HG03097 (cell line): ENCODE results near the gene MIEF2.
"Not testable (repeated sequence)": the region's sequence is repeated elsewhere in the genome, so short reads cannot be mapped to it uniquely, and the experiment has no call there.

Experiments
- ATAC-seq: cut with Tn5 transposase; IDR thresholded peaks from one replicate; pipeline ENCODE4 v1.9.1; 2021; ENCODE audit not compliant: unreplicated experiment, low FRiP score

Gene MIEF2, protein sequence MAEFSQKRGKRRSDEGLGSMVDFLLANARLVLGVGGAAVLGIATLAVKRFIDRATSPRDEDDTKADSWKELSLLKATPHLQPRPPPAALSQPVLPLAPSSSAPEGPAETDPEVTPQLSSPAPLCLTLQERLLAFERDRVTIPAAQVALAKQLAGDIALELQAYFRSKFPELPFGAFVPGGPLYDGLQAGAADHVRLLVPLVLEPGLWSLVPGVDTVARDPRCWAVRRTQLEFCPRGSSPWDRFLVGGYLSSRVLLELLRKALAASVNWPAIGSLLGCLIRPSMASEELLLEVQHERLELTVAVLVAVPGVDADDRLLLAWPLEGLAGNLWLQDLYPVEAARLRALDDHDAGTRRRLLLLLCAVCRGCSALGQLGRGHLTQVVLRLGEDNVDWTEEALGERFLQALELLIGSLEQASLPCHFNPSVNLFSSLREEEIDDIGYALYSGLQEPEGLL

DNA sequence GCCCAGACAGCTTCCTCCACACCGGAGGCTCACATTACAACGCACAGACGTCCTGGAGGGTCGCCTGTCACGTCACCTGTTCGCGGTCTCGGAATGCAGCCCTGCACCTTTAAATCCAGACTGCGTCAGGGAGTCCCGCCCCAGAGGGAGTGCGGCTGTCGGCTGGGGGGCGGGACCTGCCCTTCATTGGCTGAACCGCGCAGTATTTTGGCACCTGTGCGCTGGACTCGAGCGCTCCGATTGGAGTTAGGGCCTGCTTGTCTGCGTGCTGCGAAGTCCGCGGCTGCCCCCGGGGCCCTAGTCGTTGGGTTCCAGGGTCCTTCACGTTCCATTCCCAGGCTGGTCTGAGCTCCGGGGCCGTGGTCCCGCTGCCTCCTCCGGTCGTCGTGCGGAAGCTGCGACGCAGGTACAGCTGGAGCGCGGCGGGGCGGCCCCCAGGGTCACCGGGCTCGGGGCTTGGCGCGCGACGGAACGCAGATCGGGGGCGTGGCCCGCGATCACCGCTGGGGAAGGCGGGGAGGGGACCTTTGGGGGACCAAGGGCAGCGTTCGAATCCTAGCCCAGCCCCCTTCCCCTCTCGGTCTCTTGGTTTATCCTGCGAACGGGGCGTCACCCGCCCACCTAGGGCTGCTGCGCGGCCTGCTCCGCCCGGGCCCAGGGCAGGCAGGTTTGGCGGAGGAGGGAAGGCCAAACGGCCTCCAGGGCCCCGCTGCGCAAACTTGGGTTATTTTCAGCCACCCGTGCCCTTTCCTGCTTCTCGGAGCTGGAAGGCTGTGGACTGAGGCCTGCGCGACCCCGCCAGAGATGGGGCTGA is at the start of gene MIEF2:
TSS of gene MIEF2 (plus strand) at position 331 of the 814 bp plus-strand sequence. CDS start 2,059 bp downstream, outside the sequence.
- peak; percentile 71 for ATAC-seq

DNA sequence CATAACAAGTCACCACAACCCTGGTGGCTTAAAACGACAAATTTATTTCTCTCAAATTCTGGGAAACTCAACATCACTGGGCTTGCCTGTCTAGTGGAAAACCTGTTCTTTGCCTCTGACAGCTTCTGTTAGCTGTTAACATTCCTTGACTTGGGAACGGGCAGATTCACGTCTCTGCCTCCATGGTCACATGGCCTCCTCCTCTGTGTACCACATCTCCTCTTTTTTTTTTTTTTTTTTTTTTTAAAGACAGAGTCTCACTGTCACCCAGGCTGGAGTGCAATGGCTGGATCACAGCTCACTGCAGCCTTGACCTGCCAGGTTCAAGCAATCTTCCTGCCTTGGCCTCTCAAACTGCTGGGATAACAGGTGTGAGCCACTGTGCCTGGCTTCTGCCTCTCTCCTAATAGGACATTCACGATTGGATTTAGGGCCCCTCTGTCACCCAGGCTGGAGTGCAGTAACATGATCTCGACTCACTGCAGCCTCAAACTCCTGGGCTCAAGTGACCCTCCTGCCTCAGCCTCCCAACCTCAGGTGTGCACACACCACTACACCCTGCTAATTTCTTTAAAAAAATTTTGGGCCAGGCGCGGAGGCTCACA is 46.7 kb upstream of the MIEF2 start:
- no peak for ATAC-seq

DNA sequence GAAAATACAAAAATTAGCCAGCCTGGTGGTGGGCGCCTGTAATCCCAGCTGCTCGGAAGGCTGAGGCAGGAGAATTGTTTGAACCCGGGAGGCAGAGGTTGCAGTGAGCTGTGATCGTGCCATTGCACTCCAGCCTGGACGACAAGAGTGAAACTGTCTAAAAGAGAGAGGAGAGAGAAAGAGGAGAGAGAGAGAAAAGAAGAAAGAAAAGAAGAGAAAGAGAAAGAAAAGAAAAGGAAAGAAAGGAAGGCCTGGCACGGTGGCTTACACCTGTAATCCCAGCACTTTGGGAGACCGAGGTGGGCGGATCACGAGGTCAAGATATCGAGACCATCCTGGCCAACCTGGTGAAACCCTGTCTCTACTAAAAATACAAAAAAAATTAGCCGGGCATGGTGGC is 43.6 kb upstream of the MIEF2 start:
- ATAC-seq, result not testable (repeated sequence)

DNA sequence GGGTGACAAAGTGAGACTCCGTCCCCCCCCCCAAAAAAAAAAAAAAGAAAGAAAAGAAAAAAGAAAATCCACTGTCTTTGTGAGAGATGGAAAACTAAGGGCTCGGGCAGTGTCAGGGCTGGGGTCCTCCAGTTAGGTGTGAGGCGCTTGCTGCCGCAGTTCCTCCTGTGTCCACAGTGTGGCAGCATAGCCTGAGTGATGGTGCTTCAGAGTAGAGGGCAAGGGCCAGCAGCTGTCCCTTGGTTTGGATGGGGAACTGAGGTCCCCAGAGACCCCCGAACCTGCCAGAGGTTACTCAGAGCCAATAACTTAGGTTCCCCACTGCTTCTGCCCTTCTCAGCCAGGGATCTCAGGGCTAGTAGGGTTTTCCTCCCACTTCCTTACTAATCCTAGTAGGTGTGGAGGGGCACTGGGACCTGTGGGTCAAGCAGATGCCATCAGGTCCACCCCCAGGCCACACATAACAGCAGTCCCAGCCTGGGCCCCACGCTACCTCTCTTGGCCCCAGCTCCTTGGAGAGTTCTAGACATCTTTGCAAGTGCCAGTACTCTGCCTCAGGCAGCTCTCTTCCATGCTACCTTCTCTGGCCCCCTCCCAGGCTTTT is 42.9 kb upstream of the MIEF2 start:
- no peak for ATAC-seq

DNA sequence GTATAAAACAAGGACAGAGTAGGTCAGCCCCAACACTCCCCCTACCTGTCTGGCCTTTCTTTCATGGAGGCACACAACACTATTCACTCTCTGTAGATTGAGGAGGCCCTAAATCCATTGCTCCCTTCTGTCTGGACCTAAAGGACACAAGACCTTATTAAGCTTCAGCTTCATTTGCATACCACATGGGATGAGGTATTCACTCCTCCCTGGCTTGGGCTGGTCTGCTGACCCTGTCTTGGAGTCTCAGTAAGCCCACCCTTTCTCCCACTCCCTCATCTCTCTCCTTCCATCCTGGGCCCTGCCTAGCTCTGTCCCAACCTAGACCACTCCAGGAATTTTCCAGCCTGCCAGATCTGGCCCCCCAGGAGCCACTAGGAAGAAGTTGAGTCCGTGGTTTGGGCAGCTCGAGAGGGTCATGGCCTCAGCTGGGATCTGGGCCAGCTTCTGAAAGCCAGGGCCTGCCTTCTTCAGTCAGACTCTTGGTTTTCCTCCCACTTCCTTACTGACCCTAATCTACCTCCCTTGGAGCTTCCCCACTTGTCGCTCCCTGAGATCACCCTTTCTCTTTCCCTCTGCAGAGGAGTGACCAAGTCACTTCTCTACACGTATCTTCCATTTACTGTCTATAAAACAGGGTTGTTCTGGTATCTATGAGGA is 41.6 kb upstream of the MIEF2 start:
- ATAC-seq, result no peak

DNA sequence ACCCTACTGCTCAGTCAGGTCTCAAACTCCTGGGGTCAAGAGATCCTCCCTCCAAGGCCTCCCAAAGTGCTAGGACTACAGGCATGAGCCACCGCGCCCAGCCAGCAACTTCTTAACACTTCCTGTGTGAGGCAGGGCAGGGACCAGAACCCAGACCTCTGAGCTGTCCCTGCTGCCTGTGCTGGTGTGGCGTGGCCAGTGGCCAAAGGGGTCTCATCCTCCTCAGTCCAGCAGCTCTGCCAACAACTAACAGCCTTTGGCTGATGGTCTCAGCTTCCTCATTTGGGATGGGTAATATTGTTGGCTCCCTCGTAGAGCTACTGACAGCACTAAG is 36.4 kb upstream of the MIEF2 start:
- ATAC-seq, result no peak

DNA sequence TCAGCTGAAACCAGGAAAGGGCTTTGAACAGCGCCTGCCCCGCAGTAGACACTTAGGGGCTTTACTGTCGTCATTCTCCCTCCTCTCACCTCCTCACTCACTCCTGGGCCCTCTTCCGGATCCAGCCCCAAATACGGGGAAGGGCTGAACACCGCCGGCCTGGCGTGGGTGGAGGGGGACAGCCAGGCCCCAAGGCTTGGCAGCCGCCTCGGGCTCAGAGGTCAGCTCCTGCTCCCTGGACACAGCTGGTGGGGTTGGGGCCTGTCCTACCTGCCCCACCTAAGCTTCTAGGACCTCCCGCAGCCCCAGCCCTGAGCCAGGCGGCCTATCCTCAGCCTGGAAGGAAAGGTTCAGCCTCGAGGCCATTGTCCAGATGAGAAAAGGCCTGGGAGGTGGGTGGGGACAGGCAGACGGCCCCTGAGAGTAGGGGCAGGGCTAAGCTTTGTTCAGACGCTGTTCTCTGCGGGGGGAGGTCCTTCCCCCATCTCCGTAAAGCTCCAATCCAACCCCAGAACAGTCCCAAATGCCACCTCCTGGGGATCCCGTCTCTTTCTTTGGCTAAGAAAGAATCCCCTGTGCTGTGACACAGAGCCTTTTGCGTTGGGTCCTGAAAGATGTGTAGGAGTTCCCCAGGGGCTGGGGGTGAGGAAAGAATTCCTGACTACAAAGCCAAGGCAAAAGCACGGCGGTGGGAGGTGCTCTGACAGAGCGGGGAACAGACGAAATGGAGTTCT is 35.9 kb upstream of the MIEF2 start:
- no peak for ATAC-seq

DNA sequence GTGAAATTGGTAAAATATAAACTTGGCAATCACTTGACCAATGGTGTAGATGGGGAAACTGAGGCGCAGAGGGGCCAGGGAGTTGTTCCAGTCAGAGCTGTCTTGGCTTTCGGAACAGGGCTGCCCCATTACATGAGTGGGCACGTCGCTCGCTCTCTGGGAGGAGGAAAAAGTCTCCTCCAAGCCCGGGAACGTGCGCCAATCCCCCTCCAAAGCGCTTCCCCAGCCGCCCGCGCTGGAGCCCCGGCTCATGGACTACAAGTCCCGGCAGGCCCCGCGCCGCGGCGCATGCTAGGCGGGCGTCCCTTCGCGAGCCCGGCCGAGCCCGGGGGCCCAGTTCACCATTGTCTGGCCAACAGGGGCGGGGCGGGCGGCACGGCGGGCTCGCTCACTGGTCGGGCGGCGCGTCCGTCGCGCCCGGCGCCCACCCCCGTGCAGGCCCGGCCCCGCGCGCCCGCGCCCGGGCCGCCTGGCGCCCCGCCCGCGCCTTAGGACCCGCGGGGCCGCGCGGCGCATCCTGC is 35.3 kb upstream of the MIEF2 start, which contains the start of gene LLGL1:
TSS of gene LLGL1 (plus strand) at position 515 of the 521 bp plus-strand sequence. CDS start 48 bp downstream, outside the sequence.
- peak; percentile 70 for ATAC-seq

DNA sequence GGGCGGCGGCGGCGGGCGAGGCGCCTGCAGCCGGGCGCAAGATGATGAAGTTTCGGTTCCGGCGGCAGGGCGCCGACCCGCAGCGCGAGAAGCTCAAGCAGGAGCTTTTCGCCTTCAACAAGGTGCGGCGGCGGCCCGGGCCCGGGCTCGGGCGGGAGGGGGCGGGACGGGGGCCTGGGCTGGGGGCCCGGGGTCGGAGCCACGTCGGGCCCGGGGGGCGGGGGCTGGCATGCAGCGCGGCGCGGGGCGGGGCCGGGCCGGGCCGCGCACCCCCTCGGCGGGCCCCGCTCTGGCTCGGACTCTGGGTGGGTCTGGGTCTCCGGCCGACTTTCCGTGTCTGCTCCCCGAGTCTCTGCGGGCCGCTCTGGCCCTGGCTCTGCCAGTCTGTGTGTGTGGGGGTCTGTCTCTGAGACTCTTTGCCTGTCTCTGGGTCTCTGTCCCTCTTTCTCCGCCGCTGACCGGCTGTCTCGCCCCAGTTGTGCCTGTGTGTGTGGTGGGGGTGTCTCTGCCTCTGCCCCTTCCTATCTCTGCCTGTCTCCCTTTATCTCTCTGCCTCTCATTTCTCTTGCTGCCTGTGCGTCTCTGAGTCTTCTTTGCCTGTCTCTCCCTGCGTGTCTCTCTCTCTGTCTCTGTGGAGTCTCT is 34.7 kb upstream of the MIEF2 start:
- ATAC-seq, result no peak

DNA sequence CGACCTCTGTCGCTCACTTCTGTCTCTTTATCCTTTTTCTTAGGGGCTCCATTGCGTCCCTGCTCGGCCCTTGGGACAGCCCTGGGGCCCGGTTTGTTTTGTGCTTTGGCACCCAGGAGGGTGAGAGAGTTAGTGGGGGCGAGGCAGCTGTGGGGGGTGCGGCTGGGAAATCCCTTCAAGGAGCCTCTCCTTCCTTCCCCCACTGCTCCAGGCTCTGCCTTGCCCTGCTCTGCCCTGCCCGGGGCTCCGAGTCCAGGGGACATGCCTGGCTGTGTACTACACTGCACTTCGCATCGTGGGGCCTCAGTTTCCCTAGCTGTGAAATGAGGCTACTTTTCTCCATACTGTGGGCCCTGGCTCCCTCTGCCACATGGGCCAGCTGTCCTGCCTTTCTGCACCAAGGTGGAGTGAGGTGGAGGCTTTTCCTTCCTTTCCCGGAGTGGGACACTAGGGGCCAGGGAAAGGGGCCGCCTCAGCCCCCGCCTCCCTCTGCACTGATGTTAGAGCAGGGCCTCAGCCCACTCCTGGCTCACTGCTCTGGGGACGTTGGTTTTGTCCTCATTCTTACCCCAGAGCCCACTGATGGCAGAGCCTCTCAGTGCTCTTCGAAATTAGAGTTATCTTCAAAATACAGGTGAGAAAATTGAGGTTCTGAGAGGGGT is 34.0 kb upstream of the MIEF2 start:
- ATAC-seq, result no peak

DNA sequence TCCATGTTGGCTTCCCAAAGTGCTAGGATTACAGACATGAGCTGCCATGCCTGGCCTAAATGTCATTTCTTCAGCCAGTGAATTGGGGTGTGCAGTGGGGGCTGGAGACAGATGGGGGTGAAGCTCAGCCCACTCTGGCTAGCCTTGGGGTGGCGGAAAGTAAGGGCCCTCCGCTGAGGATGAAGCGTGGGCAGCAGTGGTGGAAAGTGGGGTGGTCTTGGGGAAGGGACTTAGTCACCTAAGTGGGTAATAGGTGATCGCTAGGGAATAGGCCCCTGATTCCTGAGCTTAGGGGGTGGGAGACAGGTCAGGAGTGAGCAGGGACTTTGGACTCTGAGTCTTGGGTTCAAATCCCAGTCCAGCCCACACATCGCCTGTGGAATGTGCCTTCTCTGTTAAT is 32.8 kb upstream of the MIEF2 start:
- ATAC-seq, result no peak

DNA sequence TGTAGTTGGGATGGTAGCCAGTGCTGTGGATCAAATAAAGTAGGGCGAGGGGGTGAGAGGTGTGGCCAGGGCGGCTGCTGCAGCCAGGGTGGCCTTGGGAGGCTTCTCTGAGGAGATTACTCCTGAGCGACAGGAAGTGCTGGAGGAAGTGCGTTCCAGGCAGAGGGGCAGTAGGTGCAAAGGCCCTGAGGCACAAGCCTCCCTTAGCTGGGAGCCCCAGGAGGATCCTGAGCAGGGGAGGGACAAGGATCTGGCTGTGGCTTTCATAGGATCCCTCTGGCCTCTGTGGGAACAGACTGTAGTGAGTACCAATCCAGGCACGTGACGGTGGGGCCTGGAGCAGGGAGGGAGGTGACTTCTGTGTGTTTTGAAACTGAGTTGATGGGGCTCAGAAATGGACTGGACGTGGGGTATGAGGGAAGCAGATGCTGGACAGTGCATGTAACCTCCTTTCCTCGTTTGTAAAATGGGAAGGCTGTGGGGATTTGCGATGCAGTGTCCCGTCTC is 32.2 kb upstream of the MIEF2 start:
- no peak for ATAC-seq

DNA sequence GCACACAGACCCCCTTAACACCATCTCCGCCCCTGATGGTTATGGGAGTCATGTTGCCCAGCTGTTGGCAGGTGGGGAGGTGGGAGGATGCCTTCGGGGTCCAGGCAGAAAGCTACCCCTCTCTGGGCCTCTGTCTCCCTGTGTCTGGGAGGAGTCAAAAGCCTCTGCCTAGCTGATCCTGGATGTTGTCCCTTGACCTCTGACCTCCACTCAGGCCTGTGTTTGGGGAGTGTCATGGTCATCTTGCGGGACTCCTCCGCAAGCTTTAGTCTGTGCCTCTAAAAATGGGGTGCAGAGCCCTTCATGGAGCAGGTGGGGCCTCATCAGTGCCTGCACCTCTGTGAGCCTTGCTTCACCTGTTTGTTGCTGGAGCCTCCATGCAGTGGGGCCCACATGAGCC is 31.2 kb upstream of the MIEF2 start:
- no peak for ATAC-seq

DNA sequence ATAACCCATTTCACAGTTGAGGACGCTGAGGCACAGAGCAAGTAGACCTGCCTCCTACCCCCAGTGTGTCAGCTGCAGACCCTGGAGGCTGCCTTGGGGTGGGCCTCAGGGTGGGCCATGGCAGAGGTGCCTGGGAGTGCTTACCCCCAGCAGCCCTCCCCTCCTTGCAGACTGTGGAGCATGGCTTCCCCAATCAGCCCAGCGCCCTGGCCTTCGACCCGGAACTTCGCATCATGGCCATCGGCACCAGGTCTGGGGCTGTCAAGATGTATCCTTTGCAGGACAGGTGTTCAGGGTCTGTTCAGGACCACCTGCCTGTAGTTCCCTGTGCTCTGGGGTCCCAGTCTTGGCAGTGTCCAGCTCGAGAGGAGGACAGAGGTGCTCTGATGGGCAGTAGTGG is 30.7 kb upstream of the MIEF2 start:
- no peak for ATAC-seq

DNA sequence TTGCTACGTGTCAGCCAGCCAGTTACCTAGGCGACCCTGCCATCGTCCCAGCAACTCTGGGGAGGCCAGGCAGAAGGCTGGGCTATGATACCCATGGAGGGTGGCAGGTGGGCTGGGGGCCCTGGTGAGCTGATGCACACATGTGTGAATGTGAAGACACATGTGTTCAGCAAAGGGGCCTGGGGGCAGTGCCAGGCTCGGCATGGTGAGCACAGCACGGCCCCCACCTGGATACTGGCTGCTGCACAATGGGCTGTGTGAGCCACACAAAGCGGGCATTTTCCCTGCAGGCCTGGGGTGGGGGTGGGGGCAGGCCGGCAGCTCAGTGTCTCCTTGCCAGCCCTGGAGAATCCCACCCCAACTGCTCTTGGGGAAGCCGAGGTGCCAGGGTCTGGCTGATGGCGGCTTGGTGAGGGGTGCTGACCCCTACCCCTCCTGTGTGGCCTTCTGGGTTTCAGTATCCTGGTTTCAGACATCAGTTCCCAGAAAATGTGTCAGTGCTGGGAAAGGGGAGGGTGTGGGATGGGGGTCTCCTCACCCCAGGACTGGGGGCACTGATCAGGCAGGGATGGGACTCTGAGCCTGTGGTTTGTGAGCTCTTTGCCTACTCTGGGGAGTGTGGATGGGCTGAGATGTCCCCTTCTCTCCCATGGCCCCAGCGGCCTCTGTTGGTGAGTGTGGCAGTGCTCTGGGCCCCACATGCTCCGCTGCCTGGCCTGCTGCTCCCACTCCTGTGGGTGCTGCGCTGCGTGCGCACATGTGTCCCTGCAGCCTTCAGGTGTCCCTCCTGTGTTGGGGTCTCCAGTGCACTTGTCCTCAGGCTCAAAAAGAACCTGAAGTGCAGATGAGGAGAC is 29.9 kb upstream of the MIEF2 start:
- ATAC-seq, result no peak

DNA sequence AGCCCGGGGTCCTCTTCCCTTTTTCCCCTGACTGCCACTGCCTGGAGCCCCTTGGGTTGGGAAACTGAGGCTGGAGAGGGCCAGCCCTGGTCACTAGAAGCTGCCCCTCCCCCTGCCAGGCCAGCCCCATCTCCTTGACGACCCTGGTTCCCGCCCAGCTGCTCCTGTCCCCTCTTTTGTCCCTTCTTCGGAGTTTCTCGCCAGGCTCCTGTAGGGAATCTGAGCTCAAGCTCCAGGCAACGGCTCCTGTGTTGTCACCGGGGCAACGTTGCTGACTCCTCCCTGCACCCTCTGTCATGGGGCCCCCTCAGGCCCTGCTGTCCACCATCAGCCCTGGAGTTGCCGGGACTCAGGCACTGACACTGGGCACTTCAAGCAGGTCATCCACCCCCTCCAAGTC is 29.3 kb upstream of the MIEF2 start:
- ATAC-seq, result no peak

DNA sequence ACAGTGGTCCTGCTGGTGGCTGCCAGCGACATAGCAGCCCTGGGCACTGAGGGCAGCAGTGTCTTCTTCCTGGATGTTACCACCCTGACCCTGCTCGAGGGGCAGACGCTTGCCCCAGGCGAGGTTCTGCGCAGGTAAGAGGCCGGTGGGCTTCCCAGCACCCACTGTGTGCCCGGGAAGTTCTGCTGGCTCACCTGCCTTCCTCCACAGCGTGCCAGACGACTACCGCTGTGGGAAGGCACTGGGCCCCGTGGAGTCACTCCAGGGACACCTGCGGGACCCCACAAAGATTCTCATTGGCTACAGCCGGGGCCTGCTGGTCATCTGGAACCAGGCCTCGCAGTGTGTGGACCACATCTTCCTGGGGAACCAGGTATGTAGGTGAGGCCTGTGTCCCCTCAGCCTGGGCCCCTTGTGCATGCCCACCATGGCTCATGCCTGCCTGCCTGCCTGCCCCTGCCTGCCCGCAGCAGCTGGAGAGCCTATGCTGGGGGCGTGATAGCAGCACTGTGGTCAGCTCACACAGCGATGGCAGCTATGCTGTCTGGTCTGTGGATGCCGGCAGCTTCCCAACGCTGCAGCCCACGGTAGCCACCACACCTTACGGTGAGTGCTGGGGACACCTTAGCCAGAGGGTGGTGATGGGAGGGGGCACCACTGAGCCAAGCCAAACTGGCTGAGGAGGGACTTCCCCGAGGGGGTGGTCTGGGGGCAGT is 26.5 kb upstream of the MIEF2 start:
- no peak for ATAC-seq
